ENCODE measurements around the gene TBX2. TPM values are rescaled to one million over a fixed set of nuclear protein-coding genes. Genes with fewer than 3 reads are reported as not detected.

TBX2 gene
- total RNA-seq, 2 experiments from 2014 or later, result 0.06 TPM; not detected in 1

DNA sequence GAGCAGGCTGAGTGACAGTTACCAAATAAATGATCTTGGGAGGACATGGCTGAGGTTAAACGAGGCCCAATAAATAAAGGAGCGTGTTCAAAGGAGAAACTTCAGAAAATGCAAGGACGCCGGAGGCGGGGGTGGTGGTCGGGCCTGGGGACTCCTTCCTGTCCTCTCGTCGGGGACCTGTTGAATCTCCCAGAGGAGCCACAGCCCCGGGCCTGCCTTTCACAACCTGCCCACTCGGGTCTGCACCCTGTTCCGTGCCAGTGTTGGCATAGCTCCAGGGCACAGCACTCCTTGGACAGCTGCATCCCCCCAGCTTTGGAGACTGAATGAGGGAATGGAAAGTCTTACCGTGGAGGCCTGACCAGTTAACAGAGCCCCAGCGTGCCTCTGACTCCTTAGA is 44.4 kb downstream of the TBX2 start:
- H3K4me3 ChIP-seq (ENCODE audit: low read length), result no peak overlapping the region
- TF ChIP-seq, protein P1, sequence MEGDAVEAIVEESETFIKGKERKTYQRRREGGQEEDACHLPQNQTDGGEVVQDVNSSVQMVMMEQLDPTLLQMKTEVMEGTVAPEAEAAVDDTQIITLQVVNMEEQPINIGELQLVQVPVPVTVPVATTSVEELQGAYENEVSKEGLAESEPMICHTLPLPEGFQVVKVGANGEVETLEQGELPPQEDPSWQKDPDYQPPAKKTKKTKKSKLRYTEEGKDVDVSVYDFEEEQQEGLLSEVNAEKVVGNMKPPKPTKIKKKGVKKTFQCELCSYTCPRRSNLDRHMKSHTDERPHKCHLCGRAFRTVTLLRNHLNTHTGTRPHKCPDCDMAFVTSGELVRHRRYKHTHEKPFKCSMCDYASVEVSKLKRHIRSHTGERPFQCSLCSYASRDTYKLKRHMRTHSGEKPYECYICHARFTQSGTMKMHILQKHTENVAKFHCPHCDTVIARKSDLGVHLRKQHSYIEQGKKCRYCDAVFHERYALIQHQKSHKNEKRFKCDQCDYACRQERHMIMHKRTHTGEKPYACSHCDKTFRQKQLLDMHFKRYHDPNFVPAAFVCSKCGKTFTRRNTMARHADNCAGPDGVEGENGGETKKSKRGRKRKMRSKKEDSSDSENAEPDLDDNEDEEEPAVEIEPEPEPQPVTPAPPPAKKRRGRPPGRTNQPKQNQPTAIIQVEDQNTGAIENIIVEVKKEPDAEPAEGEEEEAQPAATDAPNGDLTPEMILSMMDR (IDR thresholded peaks at IDR 0.05), result no peak
- peaks cover 28 to 50% of the 10 kb centered on the region in 2 experiments for H3K27me3 ChIP-seq (ENCODE audit: control insufficient read depth in 1 of 2, insufficient read depth in 2 of 2, low read length in 2 of 2)
- peaks cover 6% of the 10 kb centered on the region for H3K9me3 Mint-ChIP-seq
- H3K36me3 Mint-ChIP-seq (ENCODE audit: low read depth), result peaks cover 2% of the 10 kb centered on the region
- ChIA-PET POLR2A (no interaction called here), CTCF (interaction anchor here (0.5 kb wide), 1 partner anchor 28 kb away, joined by 3 read pairs; no protein-coding TSS in a partner anchor)
- no peak overlapping the region for H3K27ac ChIP-seq (ENCODE audit: low read depth in 1 of 2, low read length in 2 of 2)
- DNase-seq, result no peak
- intact Hi-C loops (cut with DNase I, micrococcal nuclease), result no loop called here
- H3K27me3 Mint-ChIP-seq, result peaks cover 82% of the 10 kb centered on the region
- H3K4me3 Mint-ChIP-seq, result no peak overlapping the region
- no peaks in the 10 kb centered on the region for H3K36me3 ChIP-seq (ENCODE audit: insufficient read depth, low read length)
- no peak overlapping the region for H3K27ac Mint-ChIP-seq
- no peaks in the 10 kb centered on the region for H3K9me3 ChIP-seq (ENCODE audit: control insufficient read depth in 1 of 2, insufficient read depth in 1 of 2, low read length in 2 of 2)
- H3K4me1 Mint-ChIP-seq (ENCODE audit: low read depth), result no peaks in the 10 kb centered on the region
- no peaks in the 10 kb centered on the region for H3K4me1 ChIP-seq (ENCODE audit: insufficient read depth, low read length)
- no peak for ATAC-seq (ENCODE audit: poor library complexity)

DNA sequence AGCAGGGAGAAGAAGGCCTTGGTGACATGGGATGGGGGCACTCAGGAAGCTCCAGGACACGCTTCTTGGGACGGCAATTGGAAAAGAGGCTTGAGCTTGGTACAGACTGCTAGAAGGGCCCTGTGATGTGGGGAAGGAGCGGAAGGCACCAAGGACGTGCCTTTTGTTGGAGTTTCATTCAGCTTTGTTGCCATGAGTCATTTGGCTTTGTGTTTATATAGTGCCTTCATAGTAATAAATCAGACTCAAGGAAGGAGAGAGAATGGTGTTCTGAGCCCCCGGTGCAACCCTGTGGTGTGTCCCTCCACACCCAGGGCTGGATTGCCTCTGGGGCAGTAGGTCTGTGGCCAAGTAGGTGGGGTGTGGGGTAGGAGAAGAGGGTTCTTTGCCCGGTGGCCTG is 45.2 kb downstream of the TBX2 start:
- Mint-ChIP-seq H3K4me3 (no peak overlapping the region), H3K27me3 (peaks cover 83% of the 10 kb centered on the region), H3K36me3 (ENCODE audit: low read depth) (no peaks in the 10 kb centered on the region), H3K27ac (no peak overlapping the region), H3K4me1 (ENCODE audit: low read depth) (no peaks in the 10 kb centered on the region), H3K9me3 (peaks cover 2% of the 10 kb centered on the region)
- DNase-seq (no peak), ATAC-seq (ENCODE audit: poor library complexity) (no peak)
- Histone ChIP-seq H3K27me3 (ENCODE audit: control insufficient read depth in 1 of 2, insufficient read depth in 2 of 2, low read length in 2 of 2) (peaks cover 26 to 56% of the 10 kb centered on the region in 2 experiments), H3K9me3 (ENCODE audit: control insufficient read depth in 1 of 2, insufficient read depth in 1 of 2, low read length in 2 of 2) (no peaks in the 10 kb centered on the region), H3K4me1 (ENCODE audit: insufficient read depth, low read length) (no peaks in the 10 kb centered on the region), H3K36me3 (ENCODE audit: insufficient read depth, low read length) (no peaks in the 10 kb centered on the region), H3K27ac (ENCODE audit: low read depth in 1 of 2, low read length in 2 of 2) (no peak overlapping the region), H3K4me3 (ENCODE audit: low read length) (no peak overlapping the region)
- TF ChIP-seq, protein P1 (IDR thresholded peaks at IDR 0.05), result no peak
- ChIA-PET POLR2A (no interaction called here), CTCF (no interaction called here)
- intact Hi-C loops (cut with DNase I, micrococcal nuclease), result no loop called here

DNA sequence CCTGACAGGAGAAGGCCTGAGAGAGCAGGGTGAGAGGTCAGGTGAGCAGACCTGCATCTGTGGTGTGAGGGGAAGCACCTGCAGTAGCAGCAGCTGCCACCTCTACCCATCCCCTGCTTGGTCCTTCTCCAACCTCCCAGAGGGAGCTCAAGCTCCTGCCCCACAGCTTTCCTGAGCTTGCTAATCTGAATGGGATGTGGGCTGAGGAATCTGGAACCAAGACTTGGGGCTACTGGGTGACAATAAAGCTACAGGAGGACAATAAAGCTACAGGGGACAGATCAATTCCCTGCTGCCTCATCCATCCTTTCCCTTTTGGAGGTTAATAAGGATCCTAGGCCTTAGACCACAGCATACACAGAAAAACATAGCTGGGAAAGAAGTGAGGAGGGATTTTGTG is 47.7 kb downstream of the TBX2 start:
- Histone ChIP-seq H3K9me3 (ENCODE audit: control insufficient read depth in 1 of 2, insufficient read depth in 1 of 2, low read length in 2 of 2) (peaks cover 0 to 14% of the 10 kb centered on the region in 2 experiments), H3K27me3 (ENCODE audit: control insufficient read depth in 1 of 2, insufficient read depth in 2 of 2, low read length in 2 of 2) (peaks cover 37 to 70% of the 10 kb centered on the region in 2 experiments), H3K36me3 (ENCODE audit: insufficient read depth, low read length) (no peaks in the 10 kb centered on the region), H3K4me1 (ENCODE audit: insufficient read depth, low read length) (peaks cover 12% of the 10 kb centered on the region), H3K27ac (ENCODE audit: low read depth in 1 of 2, low read length in 2 of 2) (no peak overlapping the region), H3K4me3 (ENCODE audit: low read length) (no peak overlapping the region)
- ChIA-PET POLR2A (no interaction called here), CTCF (interaction anchor here (0.6 kb wide), 1 partner anchor 13 kb away, joined by 3 read pairs; no protein-coding TSS in a partner anchor)
- ATAC-seq (ENCODE audit: poor library complexity) (no peak), DNase-seq (no peak)
- H3K4me1 Mint-ChIP-seq (ENCODE audit: low read depth), result peaks cover 6% of the 10 kb centered on the region
- H3K27me3 Mint-ChIP-seq, result peaks cover 76% of the 10 kb centered on the region
- no peaks in the 10 kb centered on the region for H3K36me3 Mint-ChIP-seq (ENCODE audit: low read depth)
- H3K27ac Mint-ChIP-seq, result no peak overlapping the region
- TF ChIP-seq, protein P1 (IDR thresholded peaks at IDR 0.05), result no peak
- intact Hi-C loops (cut with DNase I, micrococcal nuclease), result no loop called here
- H3K4me3 Mint-ChIP-seq, result no peak overlapping the region
- H3K9me3 Mint-ChIP-seq, result no peaks in the 10 kb centered on the region

Data from CD4-positive, alpha-beta T cell (primary cell).